HEK293 (cell line): ENCODE data around the gene ATG12.

Source experiments
- CTCF ChIA-PET: fragments of 350-600 bp; formaldehyde crosslinking; extraction: SDS; loops from one replicate; lab custom pipeline; 2021; ENCODE audit warnings: antibody characterized with exemption; lab: Yijun Ruan, JAX
- POLR2A ChIA-PET: fragments of 300-600 bp; formaldehyde crosslinking; extraction: SDS; loops from one replicate; lab custom pipeline; 2020; ENCODE audit warnings: antibody characterized with exemption, inconsistent platforms; lab: Yijun Ruan, JAX
- H3K27ac ChIP-seq: fragments of 200-500 bp; sonication (Bioruptor generic); 2 replicates; pipeline ENCODE4 v1.5.1; 2014; ENCODE audit warnings: low read depth, low read length, control low read depth, inconsistent platforms; ENCODE audit errors: extremely low read depth
- H3K36me3 ChIP-seq, 2 experiments: fragments of 200-500 bp in 1 of 2; sonication (Bioruptor generic) in 1 of 2; 1 replicate in 1 of 2; 2 replicates in 1 of 2; pipeline ENCODE4 v1.5.1; 2014 to 2017; ENCODE audit warnings: inconsistent platforms in 2 of 2, low read length in 2 of 2; ENCODE audit not compliant: control insufficient read depth in 2 of 2, insufficient read depth in 1 of 2
- H3K4me1 ChIP-seq: fragments of 200-500 bp; sonication (Bioruptor generic); 2 replicates; pipeline ENCODE4 v1.5.1; 2014; ENCODE audit warnings: mild to moderate bottlenecking, low read length, inconsistent platforms; ENCODE audit not compliant: control insufficient read depth, insufficient read depth
- H3K4me3 ChIP-seq: 2 replicates; pipeline ENCODE4 v1.5.1; 2011; ENCODE audit warnings: low read depth, mild to moderate bottlenecking, control low read depth, low read length, moderate library complexity
- H3K9me3 ChIP-seq: fragments of 200-500 bp; sonication (Bioruptor generic); 2 replicates; pipeline ENCODE4 v1.5.1; 2014; ENCODE audit warnings: low read depth, low read length, inconsistent platforms; ENCODE audit not compliant: control insufficient read depth, insufficient read depth
- BCL11A ChIP-seq: fragments of 450-650 bp; formaldehyde crosslinking; IDR thresholded peaks from 2 replicates; pipeline ENCODE4 v1.5.1; 2016; ENCODE audit warnings: low read depth, missing biosample characterization, missing genetic modification characterization
- BCL11B ChIP-seq: fragments of 450-650 bp; formaldehyde crosslinking; IDR thresholded peaks from 2 replicates; pipeline ENCODE4 v1.5.1; 2016; ENCODE audit warnings: low read depth, missing biosample characterization, missing genetic modification characterization
- HOXC10 ChIP-seq: sonication (generic); formaldehyde crosslinking; IDR thresholded peaks from 2 replicates; pipeline ENCODE4 v1.8.1; 2023; ENCODE audit warnings: mild to moderate bottlenecking, missing genetic modification reagents
- KLF1 ChIP-seq: fragments of 450-650 bp; formaldehyde crosslinking; IDR thresholded peaks from 2 replicates; pipeline ENCODE4 v1.5.1; 2016; ENCODE audit warnings: missing biosample characterization, missing genetic modification characterization
- KLF16 ChIP-seq: fragments of 450-650 bp; formaldehyde crosslinking; IDR thresholded peaks from 2 replicates; pipeline ENCODE4 v1.5.1; 2017; ENCODE audit warnings: missing biosample characterization, missing genetic modification characterization
- SALL2 ChIP-seq: fragments of 450-650 bp; formaldehyde crosslinking; IDR thresholded peaks from 2 replicates; pipeline ENCODE4 v1.5.0; 2017; ENCODE audit warnings: missing biosample characterization, mild to moderate bottlenecking, missing genetic modification characterization, borderline replicate concordance
- SCRT2 ChIP-seq: fragments of 450-650 bp; formaldehyde crosslinking; IDR thresholded peaks from 2 replicates; pipeline ENCODE4 v1.5.1; 2016; ENCODE audit warnings: missing biosample characterization, missing genetic modification characterization
- SP3 ChIP-seq: fragments of 450-650 bp; formaldehyde crosslinking; IDR thresholded peaks from 2 replicates; pipeline ENCODE4 v1.5.1; 2016; ENCODE audit warnings: missing biosample characterization, missing genetic modification characterization
- TCF7L2 ChIP-seq: IDR thresholded peaks from 2 replicates; pipeline ENCODE4 v1.6.1; 2011; ENCODE audit warnings: low read depth, mild to moderate bottlenecking, inconsistent platforms, low read length, moderate library complexity, borderline replicate concordance
- YY2 ChIP-seq: fragments of 450-650 bp; formaldehyde crosslinking; IDR thresholded peaks from 2 replicates; pipeline ENCODE4 v1.5.1; 2016; ENCODE audit warnings: missing biosample characterization, missing genetic modification characterization
- ZFHX2 ChIP-seq: fragments of 450-650 bp; formaldehyde crosslinking; conservative IDR thresholded peaks from 2 replicates; pipeline ENCODE4 v1.5.1; 2016; ENCODE audit warnings: missing biosample characterization, missing genetic modification characterization
- ZFP41 ChIP-seq: fragments of 450-650 bp; formaldehyde crosslinking; IDR thresholded peaks from 2 replicates; pipeline ENCODE4 v1.5.1; 2016; ENCODE audit warnings: missing biosample characterization, missing genetic modification characterization, borderline replicate concordance
- ZFP69B ChIP-seq: fragments of 450-650 bp; formaldehyde crosslinking; IDR thresholded peaks from 2 replicates; pipeline ENCODE4 v1.5.1; 2016; ENCODE audit warnings: missing biosample characterization, missing genetic modification characterization
- ZNF121 ChIP-seq: fragments of 450-650 bp; formaldehyde crosslinking; IDR thresholded peaks from 2 replicates; pipeline ENCODE4 v1.5.1; 2016; ENCODE audit warnings: missing biosample characterization, missing genetic modification characterization
- ZNF155 ChIP-seq: fragments of 450-650 bp; formaldehyde crosslinking; IDR thresholded peaks from 2 replicates; pipeline ENCODE4 v1.5.1; 2016; ENCODE audit warnings: missing biosample characterization, missing genetic modification characterization
- ZNF184 ChIP-seq: fragments of 450-650 bp; IDR thresholded peaks from 2 replicates; pipeline ENCODE4 v1.5.1; 2018; ENCODE audit warnings: missing biosample characterization, mild to moderate bottlenecking, missing genetic modification characterization
- ZNF2 ChIP-seq: fragments of 450-650 bp; formaldehyde crosslinking; IDR thresholded peaks from 2 replicates; pipeline ENCODE4 v1.5.1; 2016; ENCODE audit warnings: missing biosample characterization, missing genetic modification characterization
- ZNF239 ChIP-seq: fragments of 450-650 bp; formaldehyde crosslinking; IDR thresholded peaks from 2 replicates; pipeline ENCODE4 v1.5.1; 2016; ENCODE audit warnings: missing biosample characterization, missing genetic modification characterization
- ZNF274 ChIP-seq, 2 experiments: fragments of 200-500 bp in 1 of 2; fragments of 450-650 bp in 1 of 2; sonication (Bioruptor generic) in 1 of 2; formaldehyde crosslinking in 1 of 2; IDR thresholded peaks; 2 replicates each; pipeline versions ENCODE4 v1.5.1 to v1.6.1; 2014 to 2016; ENCODE audit warnings: borderline replicate concordance in 1 of 2, inconsistent platforms in 1 of 2, low read length in 1 of 2, missing biosample characterization in 1 of 2, missing genetic modification characterization in 1 of 2
- ZNF302 ChIP-seq: fragments of 450-650 bp; formaldehyde crosslinking; IDR thresholded peaks from 2 replicates; pipeline ENCODE4 v1.5.1; 2016; ENCODE audit warnings: missing biosample characterization, missing genetic modification characterization, low read depth
- ZNF48 ChIP-seq: fragments of 450-650 bp; formaldehyde crosslinking; IDR thresholded peaks from 2 replicates; pipeline ENCODE4 v1.5.1; 2016; ENCODE audit warnings: missing biosample characterization, missing genetic modification characterization
- ZNF544 ChIP-seq: fragments of 450-650 bp; formaldehyde crosslinking; IDR thresholded peaks from 2 replicates; pipeline ENCODE4 v1.5.0; 2017; ENCODE audit warnings: missing biosample characterization, missing genetic modification characterization
- ZNF600 ChIP-seq: fragments of 450-650 bp; formaldehyde crosslinking; IDR thresholded peaks from 2 replicates; pipeline ENCODE4 v1.5.1; 2016; ENCODE audit warnings: missing biosample characterization, missing genetic modification characterization
- ZNF623 ChIP-seq: fragments of 450-650 bp; formaldehyde crosslinking; IDR thresholded peaks from 2 replicates; pipeline ENCODE4 v1.5.1; 2016; ENCODE audit warnings: missing biosample characterization, missing genetic modification characterization
- ZNF629 ChIP-seq: fragments of 450-650 bp; formaldehyde crosslinking; IDR thresholded peaks from 2 replicates; pipeline ENCODE4 v1.5.1; 2017; ENCODE audit warnings: missing biosample characterization, missing genetic modification characterization
- ZNF639 ChIP-seq: fragments of 450-650 bp; formaldehyde crosslinking; IDR thresholded peaks from 2 replicates; pipeline ENCODE4 v1.5.1; 2016; ENCODE audit warnings: missing biosample characterization, missing genetic modification characterization
- ZNF707 ChIP-seq: fragments of 450-650 bp; formaldehyde crosslinking; IDR thresholded peaks from 2 replicates; pipeline ENCODE4 v1.5.1; 2016; ENCODE audit warnings: missing biosample characterization, missing genetic modification characterization
- ZSCAN16 ChIP-seq: fragments of 450-650 bp; formaldehyde crosslinking; IDR thresholded peaks from 2 replicates; pipeline ENCODE4 v1.5.1; 2016; ENCODE audit warnings: missing biosample characterization, missing genetic modification characterization
- TF ChIP-seq, protein P1 (sequence below): fragments of 450-650 bp; formaldehyde crosslinking; IDR thresholded peaks from 2 replicates; pipeline ENCODE4 v1.5.1; 2016; ENCODE audit warnings: missing biosample characterization, missing genetic modification characterization, borderline replicate concordance
- TF ChIP-seq, protein P2 (sequence below): fragments of 450-650 bp; formaldehyde crosslinking; IDR thresholded peaks from 2 replicates; pipeline ENCODE4 v1.5.1; 2017; ENCODE audit warnings: missing biosample characterization, mild to moderate bottlenecking, missing genetic modification characterization, moderate library complexity

Gene ATG12

DNA sequence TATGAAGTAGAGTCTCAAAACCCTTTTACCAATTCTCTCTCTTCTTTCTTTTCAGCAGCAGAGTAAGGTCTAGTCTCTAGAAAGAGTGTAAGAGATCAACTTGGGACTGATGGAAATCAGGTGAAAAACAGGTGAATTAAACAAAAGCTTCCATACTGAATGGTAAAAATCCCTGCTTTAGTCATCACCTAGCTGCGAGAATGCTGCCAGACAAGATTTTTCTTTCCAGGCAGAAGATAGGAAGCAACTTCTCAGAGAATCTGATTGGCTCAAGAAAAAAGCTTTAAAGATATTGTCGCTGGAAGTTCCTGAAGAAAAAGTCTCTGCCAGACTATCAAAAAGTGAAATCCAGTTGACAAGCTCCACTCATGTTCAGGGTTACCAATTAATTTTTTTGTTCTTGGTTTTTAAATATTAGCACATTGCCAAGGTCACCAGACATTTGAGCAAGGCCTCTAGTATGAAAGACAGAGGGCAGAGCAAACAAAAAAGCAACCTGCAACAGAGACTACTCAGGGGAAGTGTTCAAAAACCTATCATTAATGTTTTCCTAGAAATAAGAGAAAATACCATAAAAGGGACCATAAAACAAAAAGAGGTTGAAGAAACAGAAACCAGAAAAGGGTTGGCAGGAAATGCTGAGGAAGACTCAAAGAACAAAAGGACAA lies 34.2 kb downstream of the ATG12 start:
- Histone ChIP-seq H3K9me3 (no peaks in the 10 kb centered on the region), H3K4me1 (no peaks in the 10 kb centered on the region), H3K4me3 (no peak overlapping the region), H3K27ac (no peak overlapping the region), H3K36me3 (peaks cover 0 to 11% of the 10 kb centered on the region in 2 experiments; a peak in 1 of 3 replicates)
- CTCF ChIA-PET, result no interaction called here
- TF ChIP-seq ZNF121 (tag by site-specific recombination), result no peak
- TF ChIP-seq ZNF629 (tag by site-specific recombination), result no peak
- no peak for TF ChIP-seq ZNF239
- TF ChIP-seq ZNF544 (tag by site-specific recombination), result no peak
- POLR2A ChIA-PET, result no interaction called here

GRCh38 chr5:115801984-115802383 lies 39.4 kb downstream of the ATG12 start:
- H3K4me1 ChIP-seq, result no peaks in the 10 kb centered on the region
- no peak overlapping the region for H3K27ac ChIP-seq
- H3K9me3 ChIP-seq, result no peaks in the 10 kb centered on the region
- ChIA-PET POLR2A (no interaction called here), CTCF (no interaction called here)
- peaks cover 0 to 11% of the 10 kb centered on the region in 2 experiments; a peak in 1 of 3 replicates for H3K36me3 ChIP-seq
- no peak overlapping the region for H3K4me3 ChIP-seq
- TF ChIP-seq ZNF629 (tag by site-specific recombination), result no peak
- TF ChIP-seq KLF16 (tag by site-specific recombination), result no peak
- no peak for TF ChIP-seq SALL2 (tag by site-specific recombination)
- no peak for TF ChIP-seq TCF7L2
- TF ChIP-seq ZNF274 (IDR thresholded peaks at IDR 0.05; ENCODE audit: low read length), result no peak
- TF ChIP-seq ZNF274 (tag by site-specific recombination; IDR thresholded peaks at IDR 0.05; ENCODE audit: borderline replicate concordance), result no peak
- no peak for TF ChIP-seq ZFHX2
- no peak for TF ChIP-seq ZNF48 (tag by site-specific recombination)
- TF ChIP-seq ZFP41 (tag by site-specific recombination), result no peak
- no peak for TF ChIP-seq ZNF639
- TF ChIP-seq ZNF302 (tag by site-specific recombination), result no peak
- TF ChIP-seq BCL11B (tag by site-specific recombination), result no peak
- TF ChIP-seq ZFP69B (tag by site-specific recombination), result no peak
- TF ChIP-seq HOXC10 (CRISPR knock-in tag), result no peak
- no peak for TF ChIP-seq ZNF184 (tag by site-specific recombination)
- no peak for TF ChIP-seq ZNF707
- no peak for TF ChIP-seq ZSCAN16 (tag by site-specific recombination)
- TF ChIP-seq, protein P1, sequence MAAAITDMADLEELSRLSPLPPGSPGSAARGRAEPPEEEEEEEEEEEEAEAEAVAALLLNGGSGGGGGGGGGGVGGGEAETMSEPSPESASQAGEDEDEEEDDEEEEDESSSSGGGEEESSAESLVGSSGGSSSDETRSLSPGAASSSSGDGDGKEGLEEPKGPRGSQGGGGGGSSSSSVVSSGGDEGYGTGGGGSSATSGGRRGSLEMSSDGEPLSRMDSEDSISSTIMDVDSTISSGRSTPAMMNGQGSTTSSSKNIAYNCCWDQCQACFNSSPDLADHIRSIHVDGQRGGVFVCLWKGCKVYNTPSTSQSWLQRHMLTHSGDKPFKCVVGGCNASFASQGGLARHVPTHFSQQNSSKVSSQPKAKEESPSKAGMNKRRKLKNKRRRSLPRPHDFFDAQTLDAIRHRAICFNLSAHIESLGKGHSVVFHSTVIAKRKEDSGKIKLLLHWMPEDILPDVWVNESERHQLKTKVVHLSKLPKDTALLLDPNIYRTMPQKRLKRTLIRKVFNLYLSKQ (tag by site-specific recombination), result no peak

DNA sequence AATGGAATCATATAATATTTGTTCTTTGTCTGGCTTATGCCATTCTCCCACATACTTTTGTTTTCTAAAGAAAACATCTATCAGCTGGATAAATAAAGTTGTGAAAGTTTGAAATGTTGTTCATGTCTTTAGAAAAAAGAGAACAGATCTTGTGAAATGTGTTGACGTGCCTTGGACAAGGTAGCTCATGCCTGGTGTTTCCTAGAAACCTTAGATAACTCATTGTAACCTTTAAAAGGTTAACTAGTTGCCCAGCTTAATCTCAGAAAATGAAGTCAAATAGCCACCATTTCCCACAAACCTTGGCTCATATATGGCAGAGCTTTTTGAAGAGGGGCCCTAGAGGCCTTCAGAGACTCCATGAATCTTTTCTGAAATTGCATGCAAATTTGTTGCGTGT lies 40.2 kb downstream of the ATG12 start:
- Histone ChIP-seq H3K36me3 (peaks cover 0 to 6% of the 10 kb centered on the region in 2 experiments; a peak in 1 of 3 replicates), H3K4me3 (no peak overlapping the region), H3K4me1 (no peaks in the 10 kb centered on the region), H3K27ac (no peak overlapping the region), H3K9me3 (no peaks in the 10 kb centered on the region)
- CTCF ChIA-PET, result no interaction called here
- TF ChIP-seq ZNF2 (tag by site-specific recombination) (no peak), ZNF629 (tag by site-specific recombination) (no peak), ZNF544 (tag by site-specific recombination) (no peak), BCL11A (tag by site-specific recombination) (no peak), ZNF623 (tag by site-specific recombination) (no peak), YY2 (tag by site-specific recombination) (no peak), KLF1 (tag by site-specific recombination) (no peak), SP3 (tag by site-specific recombination) (no peak), ZNF155 (tag by site-specific recombination) (no peak), ZNF600 (no peak), SCRT2 (no peak)
- TF ChIP-seq, protein P2, sequence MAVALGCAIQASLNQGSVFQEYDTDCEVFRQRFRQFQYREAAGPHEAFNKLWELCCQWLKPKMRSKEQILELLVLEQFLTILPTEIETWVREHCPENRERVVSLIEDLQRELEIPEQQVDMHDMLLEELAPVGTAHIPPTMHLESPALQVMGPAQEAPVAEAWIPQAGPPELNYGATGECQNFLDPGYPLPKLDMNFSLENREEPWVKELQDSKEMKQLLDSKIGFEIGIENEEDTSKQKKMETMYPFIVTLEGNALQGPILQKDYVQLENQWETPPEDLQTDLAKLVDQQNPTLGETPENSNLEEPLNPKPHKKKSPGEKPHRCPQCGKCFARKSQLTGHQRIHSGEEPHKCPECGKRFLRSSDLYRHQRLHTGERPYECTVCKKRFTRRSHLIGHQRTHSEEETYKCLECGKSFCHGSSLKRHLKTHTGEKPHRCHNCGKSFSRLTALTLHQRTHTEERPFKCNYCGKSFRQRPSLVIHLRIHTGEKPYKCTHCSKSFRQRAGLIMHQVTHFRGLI (tag by site-specific recombination), result no peak
- POLR2A ChIA-PET, result no interaction called here
